ENCODE measurements around the gene KLHL14.

KLHL14 gene

DNA sequence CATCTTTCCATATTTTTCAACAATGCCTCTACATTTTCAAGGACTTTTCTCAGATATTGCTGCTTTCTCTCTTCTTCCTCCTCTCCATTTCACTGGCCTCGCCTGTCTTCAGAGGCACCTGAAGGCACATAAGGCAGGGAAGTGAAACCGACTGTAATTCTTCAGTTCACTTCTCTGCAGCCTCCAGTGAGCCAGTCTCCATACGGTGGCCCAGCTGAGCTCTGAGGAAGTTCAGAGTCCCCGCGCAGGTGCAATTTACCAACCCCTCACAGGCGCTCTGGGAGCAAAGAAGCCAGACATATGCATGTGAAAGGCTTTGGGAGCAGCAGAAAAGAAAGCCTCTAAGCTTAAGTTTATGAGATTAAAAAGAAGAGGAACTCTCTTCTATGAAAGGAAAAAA lies 12.4 kb downstream of the KLHL14 start:
- Histone ChIP-seq H3K27me3 (ENCODE audit: insufficient read depth, insufficient read length) (no peaks in the 10 kb centered on the region), H3K4me3 (ENCODE audit: insufficient read length, low read depth) (no peak overlapping the region), H3K9ac (ENCODE audit: insufficient read length, low read depth) (no peak overlapping the region), H3K4me1 (ENCODE audit: insufficient read depth, insufficient read length) (peaks cover 2% of the 10 kb centered on the region), H3K36me3 (ENCODE audit: insufficient read depth, insufficient read length, low read length) (no peaks in the 10 kb centered on the region), H3K9me3 (ENCODE audit: insufficient read depth, low read length) (no peaks in the 10 kb centered on the region)
- no peak for DNase-seq (ENCODE audit: low read depth, low spot score)
- TF ChIP-seq SUZ12 (IDR thresholded peaks at IDR 0.05; ENCODE audit: extremely low read depth, insufficient read depth, insufficient read length) (no peak), YY1 (IDR thresholded peaks at IDR 0.05; ENCODE audit: insufficient read depth, insufficient read length) (no peak), ZNF274 (IDR thresholded peaks at IDR 0.05; ENCODE audit: low read depth, low read length) (no peak)

DNA sequence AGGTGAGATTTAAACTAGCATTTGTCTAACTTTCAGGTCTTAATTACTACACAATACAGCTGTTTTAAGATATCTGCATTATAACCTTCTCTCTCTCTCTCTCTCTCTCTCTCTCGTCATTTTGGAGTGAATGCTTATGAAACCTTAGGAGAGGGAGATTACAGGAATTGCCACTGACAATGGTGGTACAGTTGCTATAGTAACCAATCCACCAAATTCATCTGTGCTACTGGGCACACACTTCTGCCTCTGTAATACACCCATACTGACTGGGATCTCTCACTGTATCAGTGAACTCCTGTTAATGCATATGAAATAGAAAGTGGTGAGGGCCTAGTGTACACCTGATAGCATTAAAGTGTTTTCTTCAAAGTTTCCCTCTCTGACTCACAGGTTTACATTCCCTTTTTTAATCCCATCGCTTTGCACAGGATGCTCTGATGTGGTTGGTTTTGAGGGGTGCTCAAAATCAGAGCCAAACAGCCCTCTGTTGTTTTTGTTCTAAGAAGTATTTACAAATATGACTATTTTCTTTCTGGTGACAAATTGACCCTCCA lies 13.1 kb downstream of the KLHL14 start:
- H3K4me3 ChIP-seq (ENCODE audit: insufficient read length, low read depth) = no peak overlapping the region
- H3K27me3 ChIP-seq (ENCODE audit: insufficient read depth, insufficient read length) = no peaks in the 10 kb centered on the region
- H3K4me1 ChIP-seq (ENCODE audit: insufficient read depth, insufficient read length) = peaks cover 2% of the 10 kb centered on the region
- H3K9me3 ChIP-seq (ENCODE audit: insufficient read depth, low read length) = no peaks in the 10 kb centered on the region
- no peaks in the 10 kb centered on the region for H3K36me3 ChIP-seq (ENCODE audit: insufficient read depth, insufficient read length, low read length)
- H3K9ac ChIP-seq (ENCODE audit: insufficient read length, low read depth) = no peak overlapping the region
- TF ChIP-seq SUZ12 (IDR thresholded peaks at IDR 0.05; ENCODE audit: extremely low read depth, insufficient read depth, insufficient read length) = no peak
- no peak for TF ChIP-seq ZNF274 (IDR thresholded peaks at IDR 0.05; ENCODE audit: low read depth, low read length)
- no peak for TF ChIP-seq YY1 (IDR thresholded peaks at IDR 0.05; ENCODE audit: insufficient read depth, insufficient read length)
- DNase-seq (ENCODE audit: low read depth, low spot score) = no peak

GRCh38 chr18:32754508-32755263 lies 18.1 kb downstream of the KLHL14 start:
- Histone ChIP-seq H3K36me3 (ENCODE audit: insufficient read depth, insufficient read length, low read length) (no peaks in the 10 kb centered on the region), H3K4me3 (ENCODE audit: insufficient read length, low read depth) (no peak overlapping the region), H3K4me1 (ENCODE audit: insufficient read depth, insufficient read length) (no peaks in the 10 kb centered on the region), H3K27me3 (ENCODE audit: insufficient read depth, insufficient read length) (no peaks in the 10 kb centered on the region), H3K9ac (ENCODE audit: insufficient read length, low read depth) (no peak overlapping the region), H3K9me3 (ENCODE audit: insufficient read depth, low read length) (no peaks in the 10 kb centered on the region)
- no peak for TF ChIP-seq YY1 (IDR thresholded peaks at IDR 0.05; ENCODE audit: insufficient read depth, insufficient read length)
- TF ChIP-seq SUZ12 (IDR thresholded peaks at IDR 0.05; ENCODE audit: extremely low read depth, insufficient read depth, insufficient read length) = no peak
- no peak for TF ChIP-seq ZNF274 (IDR thresholded peaks at IDR 0.05; ENCODE audit: low read depth, low read length)
- no peak for DNase-seq (ENCODE audit: low read depth, low spot score)

GRCh38 chr18:32753656-32754260 lies 19.1 kb downstream of the KLHL14 start:
- no peak overlapping the region for H3K4me3 ChIP-seq (ENCODE audit: insufficient read length, low read depth)
- H3K27me3 ChIP-seq (ENCODE audit: insufficient read depth, insufficient read length) = no peaks in the 10 kb centered on the region
- no peak for TF ChIP-seq YY1 (IDR thresholded peaks at IDR 0.05; ENCODE audit: insufficient read depth, insufficient read length)
- TF ChIP-seq ZNF274 (IDR thresholded peaks at IDR 0.05; ENCODE audit: low read depth, low read length) = no peak
- TF ChIP-seq SUZ12 (IDR thresholded peaks at IDR 0.05; ENCODE audit: extremely low read depth, insufficient read depth, insufficient read length) = no peak
- no peak for DNase-seq (ENCODE audit: low read depth, low spot score)
- H3K4me1 ChIP-seq (ENCODE audit: insufficient read depth, insufficient read length) = no peaks in the 10 kb centered on the region
- no peak overlapping the region for H3K9ac ChIP-seq (ENCODE audit: insufficient read length, low read depth)
- H3K9me3 ChIP-seq (ENCODE audit: insufficient read depth, low read length) = no peaks in the 10 kb centered on the region
- H3K36me3 ChIP-seq (ENCODE audit: insufficient read depth, insufficient read length, low read length) = no peaks in the 10 kb centered on the region

DNA sequence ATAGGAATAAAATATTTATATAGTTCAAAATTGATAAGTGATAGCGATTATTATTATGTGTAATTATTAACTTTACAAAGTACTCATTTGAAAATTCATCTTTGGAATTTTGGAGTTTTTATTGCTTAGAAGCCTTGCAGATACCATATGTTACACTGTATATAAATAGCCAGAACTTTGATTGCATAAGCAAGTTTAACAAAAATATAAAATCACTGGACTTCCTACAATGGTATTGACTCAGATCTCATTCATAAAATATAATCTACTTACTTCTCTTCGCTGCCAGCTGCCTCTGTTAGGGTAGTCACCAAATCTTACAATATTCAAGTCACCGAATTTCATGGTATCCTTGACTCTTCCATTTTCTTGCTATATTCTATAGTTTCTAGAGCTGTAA lies 22.5 kb downstream of the KLHL14 start:
- no peak for DNase-seq (ENCODE audit: low read depth, low spot score)
- Histone ChIP-seq H3K4me1 (ENCODE audit: insufficient read depth, insufficient read length) (no peaks in the 10 kb centered on the region), H3K36me3 (ENCODE audit: insufficient read depth, insufficient read length, low read length) (no peaks in the 10 kb centered on the region), H3K9me3 (ENCODE audit: insufficient read depth, low read length) (no peaks in the 10 kb centered on the region), H3K4me3 (ENCODE audit: insufficient read length, low read depth) (no peak overlapping the region), H3K27me3 (ENCODE audit: insufficient read depth, insufficient read length) (no peaks in the 10 kb centered on the region), H3K9ac (ENCODE audit: insufficient read length, low read depth) (no peak overlapping the region)
- TF ChIP-seq YY1 (IDR thresholded peaks at IDR 0.05; ENCODE audit: insufficient read depth, insufficient read length) (no peak), SUZ12 (IDR thresholded peaks at IDR 0.05; ENCODE audit: extremely low read depth, insufficient read depth, insufficient read length) (no peak), ZNF274 (IDR thresholded peaks at IDR 0.05; ENCODE audit: low read depth, low read length) (no peak)

GRCh38 chr18:32749809-32750208 lies 23.0 kb downstream of the KLHL14 start:
- DNase-seq (ENCODE audit: low read depth, low spot score) = no peak
- no peaks in the 10 kb centered on the region for H3K9me3 ChIP-seq (ENCODE audit: insufficient read depth, low read length)
- H3K9ac ChIP-seq (ENCODE audit: insufficient read length, low read depth) = no peak overlapping the region
- H3K4me3 ChIP-seq (ENCODE audit: insufficient read length, low read depth) = no peak overlapping the region
- no peaks in the 10 kb centered on the region for H3K36me3 ChIP-seq (ENCODE audit: insufficient read depth, insufficient read length, low read length)
- H3K27me3 ChIP-seq (ENCODE audit: insufficient read depth, insufficient read length) = no peaks in the 10 kb centered on the region
- TF ChIP-seq SUZ12 (IDR thresholded peaks at IDR 0.05; ENCODE audit: extremely low read depth, insufficient read depth, insufficient read length) = no peak
- TF ChIP-seq ZNF274 (IDR thresholded peaks at IDR 0.05; ENCODE audit: low read depth, low read length) = no peak
- no peak for TF ChIP-seq YY1 (IDR thresholded peaks at IDR 0.05; ENCODE audit: insufficient read depth, insufficient read length)
- H3K4me1 ChIP-seq (ENCODE audit: insufficient read depth, insufficient read length) = no peaks in the 10 kb centered on the region

- Histone ChIP-seq H3K4me3 (ENCODE audit: insufficient read length, low read depth) (no peak overlapping the region), H3K9ac (ENCODE audit: insufficient read length, low read depth) (no peak overlapping the region), H3K4me1 (ENCODE audit: insufficient read depth, insufficient read length) (no peaks in the 10 kb centered on the region), H3K36me3 (ENCODE audit: insufficient read depth, insufficient read length, low read length) (no peaks in the 10 kb centered on the region), H3K9me3 (ENCODE audit: insufficient read depth, low read length) (no peaks in the 10 kb centered on the region), H3K27me3 (ENCODE audit: insufficient read depth, insufficient read length) (no peaks in the 10 kb centered on the region)
- DNase-seq (ENCODE audit: low read depth, low spot score) = no peak
- no peak for TF ChIP-seq YY1 (IDR thresholded peaks at IDR 0.05; ENCODE audit: insufficient read depth, insufficient read length)
- no peak for TF ChIP-seq ZNF274 (IDR thresholded peaks at IDR 0.05; ENCODE audit: low read depth, low read length)
- no peak for TF ChIP-seq SUZ12 (IDR thresholded peaks at IDR 0.05; ENCODE audit: extremely low read depth, insufficient read depth, insufficient read length)
Observed at GRCh38 chr18:32742579-32742978, 30.2 kb downstream of the KLHL14 start.
